Ovary (tissue), 3 donors: Measurements from ENCODE around the gene SPATA12.

Experiments
- CTCF ChIP-seq, 3 donors: fragments of 450-650 bp in 2 of 3; fragments of 200-600 bp in 1 of 3; IDR thresholded peaks; one replicate each; pipeline versions ENCODE4 v1.5.1 to v1.8.0; 2016 to 2022; ENCODE audit warnings: antibody characterized with exemption in 3 of 3, mild to moderate bottlenecking in 1 of 3
- EP300 ChIP-seq: sonication (generic); formaldehyde crosslinking; IDR thresholded peaks from one replicate; pipeline ENCODE4 v1.6.1; 2017; ENCODE audit warnings: antibody characterized with exemption
- POLR2A ChIP-seq: fragments of 450-650 bp; IDR thresholded peaks from one replicate; pipeline ENCODE4 v1.6.1; 2017; ENCODE audit warnings: antibody characterized with exemption, mild to moderate bottlenecking, moderate library complexity
- donor health status: DM: no; HTN: no; CAD: no.

- TF ChIP-seq POLR2A (no peak), CTCF (IDR thresholded peaks at IDR 0.05) (no peak), EP300 (no peak)
Observed at GRCh38 chr3:57087361-57088092, 27.1 kb downstream of the SPATA12 start.
